ENCODE results near the gene AIG1. TPM values are rescaled to one million over a fixed set of nuclear protein-coding genes. Genes with fewer than 3 reads are reported as not detected.

Gene AIG1, protein sequence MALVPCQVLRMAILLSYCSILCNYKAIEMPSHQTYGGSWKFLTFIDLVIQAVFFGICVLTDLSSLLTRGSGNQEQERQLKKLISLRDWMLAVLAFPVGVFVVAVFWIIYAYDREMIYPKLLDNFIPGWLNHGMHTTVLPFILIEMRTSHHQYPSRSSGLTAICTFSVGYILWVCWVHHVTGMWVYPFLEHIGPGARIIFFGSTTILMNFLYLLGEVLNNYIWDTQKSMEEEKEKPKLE
- total RNA-seq (2012; rRNA removed): 27.1 and 30.3 TPM in 2 replicates
- polyA plus RNA-seq (2012; rRNA removed): 19.8 and 21.3 TPM in 2 replicates
- polyA plus RNA-seq (2012; cell fraction: cytosol; rRNA removed): 17.3 and 18.9 TPM in 2 replicates
- 8.5 and 24.2 TPM in 2 replicates for polyA plus RNA-seq (2012; cell fraction: nucleus; rRNA removed; ENCODE audit: low replicate concordance)
- percentile 55 among the genes with signal in this experiment for Bru-seq, nascent RNA
- percentile 44 among the genes with signal in this experiment for BruChase-seq, experiment 1, labeled RNA remaining after a 6-hour chase
- percentile 51 among the genes with signal in this experiment for BruChase-seq, experiment 2, labeled RNA remaining after a 2-hour chase
- long read RNA-seq, transcript AIG1-202 (6 exons, 1,395 nt): major isoform, 13 of 29 reads
- long read RNA-seq, transcript AIG1-208 (4 exons, 3,393 nt): minor isoform, 5 of 29 reads
- long read RNA-seq, partial matches to known transcripts: 4 of 29 reads
- long read RNA-seq, other reads (novel, unspliced or antisense): 6 of 29 reads

DNA sequence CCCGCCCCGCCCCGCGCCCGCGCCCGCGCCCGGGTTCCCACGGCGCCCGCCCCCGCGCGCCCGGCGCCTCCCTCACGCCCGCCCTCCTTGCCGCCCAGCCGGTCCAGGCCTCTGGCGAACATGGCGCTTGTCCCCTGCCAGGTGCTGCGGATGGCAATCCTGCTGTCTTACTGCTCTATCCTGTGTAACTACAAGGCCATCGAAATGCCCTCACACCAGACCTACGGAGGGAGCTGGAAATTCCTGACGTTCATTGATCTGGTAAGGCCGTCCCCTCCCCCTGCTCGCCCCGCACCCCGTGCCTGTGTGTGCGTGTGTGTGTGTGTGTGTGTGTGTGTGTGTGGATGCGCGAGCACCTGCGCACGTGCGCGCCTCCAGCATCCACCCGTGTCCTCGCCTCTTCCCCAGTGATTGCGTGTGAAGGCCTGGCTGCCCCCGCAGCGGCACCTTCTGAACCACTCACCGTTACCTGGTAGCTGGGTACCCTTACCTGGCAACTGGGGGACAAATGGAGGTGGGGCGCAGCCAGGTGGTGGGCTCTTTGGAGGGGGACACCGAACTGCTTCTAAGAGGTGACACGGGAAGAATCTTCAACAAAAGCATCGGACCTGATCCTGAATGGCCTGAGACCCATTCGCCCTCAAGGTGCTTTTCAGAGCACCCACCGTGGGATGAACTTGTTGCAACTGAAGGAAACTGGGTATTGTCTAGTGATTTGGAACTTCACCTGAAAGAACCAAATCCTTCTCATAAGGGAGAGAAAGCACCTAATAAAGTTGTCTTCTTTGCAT is at the start of gene AIG1:
Gene AIG1 (plus strand): TSS at position 84 of the 791 bp plus-strand sequence. CDS start 37 bp downstream, at position 121.
- dilution Hi-C loops (cut with HindIII; ENCODE audit: low sequenced_read_pairs, unreplicated experiment): no loop called here
- H2AK9ac ChIP-seq (replicated peaks; ENCODE audit: low read depth, low read length, poor library complexity): peak within 1 kb of the TSS; percentile 93
- H3K27me3 ChIP-seq (ENCODE audit: control insufficient read depth, insufficient read depth, low read length): no peaks in the 10 kb centered on the region
- TSS peak; percentile 29 for BruUV-seq (replicated peaks)
- H3K14ac ChIP-seq (replicated peaks; ENCODE audit: low read depth, low read length): peak within 1 kb of the TSS; percentile 95
- peak within 1 kb of the TSS; percentile 97 for H3K4me3 ChIP-seq (ENCODE audit: insufficient read depth, low read depth, low read length)
- H4K20me1 ChIP-seq (ENCODE audit: insufficient read depth, low read length): no peaks in the 10 kb centered on the region
- peak within 1 kb of the TSS; percentile 92 for H2BK120ac ChIP-seq (ENCODE audit: low read depth, low read length)
- peak within 1 kb of the TSS; percentile 84 for H2BK20ac ChIP-seq (ENCODE audit: low read depth, low read length)
- peak within 1 kb of the TSS; percentile 89 for H4K91ac ChIP-seq (ENCODE audit: insufficient read depth, low read depth, low read length)
- H3K9ac ChIP-seq (ENCODE audit: low read depth, low read length): peak within 1 kb of the TSS; percentile 87
- peak within 1 kb of the TSS; percentile 94 for H3K4ac ChIP-seq (ENCODE audit: low read depth, low read length)
- peak within 1 kb of the TSS; percentile 98 for H4K5ac ChIP-seq (ENCODE audit: low read depth, low read length)
- ChIA-PET POLR2A (ENCODE audit: unreplicated experiment) (no interaction called here), CTCF (no interaction called here)
- in situ Hi-C loops (cut with MboI; ENCODE audit: low sequenced_read_pairs): no loop called here
- 0% methylated on average over 4 of the region's 50 CpGs; no CpG with 5 or more reads in 1 of the 2 experiments for WGBS, 2 experiments (ENCODE audit: extremely low coverage in 2 of 2, insufficient read length in 1 of 2)
- peak within 1 kb of the TSS; percentile 93 for H3K4me2 ChIP-seq (ENCODE audit: low read depth, low read length)
- no peaks in the 10 kb centered on the region for H3K36me3 ChIP-seq (ENCODE audit: control insufficient read depth, insufficient read depth, low read length)
- H3K4me1 ChIP-seq (ENCODE audit: control insufficient read depth, insufficient read depth, low read length): peaks cover 7% of the 10 kb centered on the region
- H4K8ac ChIP-seq (ENCODE audit: low read depth in 2 of 2, low read length in 2 of 2): peak within 1 kb of the TSS; percentile 69 to 95
- peak within 1 kb of the TSS; percentile 56; the same call in 1 of the 2 replicates for H3K56ac ChIP-seq (ENCODE audit: extremely low read depth, insufficient read depth, low read length)
- peak within 1 kb of the TSS; percentile 99 for H2AFZ ChIP-seq (replicated peaks; ENCODE audit: low read length, poor library complexity)
- H3K9me3 ChIP-seq (ENCODE audit: control insufficient read depth, insufficient read depth, low read length): no peaks in the 10 kb centered on the region
- peak within 1 kb of the TSS; percentile 75; the same call in 1 of the 3 replicates for H2BK15ac ChIP-seq (ENCODE audit: low read depth, low read length)
- peak within 1 kb of the TSS; percentile 86 for H3K23ac ChIP-seq (ENCODE audit: low read depth, low read length)
- peak within 1 kb of the TSS; percentile 86 for H3K27ac ChIP-seq (ENCODE audit: insufficient read depth, low read length)
- H3K18ac ChIP-seq (ENCODE audit: low read depth, low read length): peak within 1 kb of the TSS; percentile 96
- 0 out of 2 replicates have a peak, but pooled peaks cover 4% of the 10 kb centered on the region for H3K9me1 ChIP-seq (ENCODE audit: insufficient read depth, low read length)
- H2BK5ac ChIP-seq (ENCODE audit: low read depth, low read length, poor library complexity, severe bottlenecking): peak within 1 kb of the TSS; percentile 82
- H2AK5ac ChIP-seq (ENCODE audit: low read depth, low read length): peak within 1 kb of the TSS; percentile 59
- no peak; the same call in 1 of the 2 replicates for ATAC-seq (ENCODE audit: low read depth)
- H3K79me1 ChIP-seq (ENCODE audit: low read depth in 1 of 2, low read length in 2 of 2): peaks cover 3 to 17% of the 10 kb centered on the region in 2 experiments; a peak in 2 of 4 replicates
- TF ChIP-seq, protein P1, sequence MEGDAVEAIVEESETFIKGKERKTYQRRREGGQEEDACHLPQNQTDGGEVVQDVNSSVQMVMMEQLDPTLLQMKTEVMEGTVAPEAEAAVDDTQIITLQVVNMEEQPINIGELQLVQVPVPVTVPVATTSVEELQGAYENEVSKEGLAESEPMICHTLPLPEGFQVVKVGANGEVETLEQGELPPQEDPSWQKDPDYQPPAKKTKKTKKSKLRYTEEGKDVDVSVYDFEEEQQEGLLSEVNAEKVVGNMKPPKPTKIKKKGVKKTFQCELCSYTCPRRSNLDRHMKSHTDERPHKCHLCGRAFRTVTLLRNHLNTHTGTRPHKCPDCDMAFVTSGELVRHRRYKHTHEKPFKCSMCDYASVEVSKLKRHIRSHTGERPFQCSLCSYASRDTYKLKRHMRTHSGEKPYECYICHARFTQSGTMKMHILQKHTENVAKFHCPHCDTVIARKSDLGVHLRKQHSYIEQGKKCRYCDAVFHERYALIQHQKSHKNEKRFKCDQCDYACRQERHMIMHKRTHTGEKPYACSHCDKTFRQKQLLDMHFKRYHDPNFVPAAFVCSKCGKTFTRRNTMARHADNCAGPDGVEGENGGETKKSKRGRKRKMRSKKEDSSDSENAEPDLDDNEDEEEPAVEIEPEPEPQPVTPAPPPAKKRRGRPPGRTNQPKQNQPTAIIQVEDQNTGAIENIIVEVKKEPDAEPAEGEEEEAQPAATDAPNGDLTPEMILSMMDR (conservative IDR thresholded peaks at IDR 0.05; ENCODE audit: low read depth, low read length): no peak
- TF ChIP-seq POLR2A (IDR thresholded peaks at IDR 0.05; ENCODE audit: low read depth, low read length) (no peak), MXI1 (IDR thresholded peaks at IDR 0.05; ENCODE audit: borderline replicate concordance, low read depth, low read length) (0 out of 2 replicates have a peak, but pooled peaks have one; percentile 21), RAD21 (IDR thresholded peaks at IDR 0.05; ENCODE audit: low read length) (no peak), BHLHE40 (IDR thresholded peaks at IDR 0.05; ENCODE audit: low read depth, low read length) (peak; percentile 81), MAZ (IDR thresholded peaks at IDR 0.05; ENCODE audit: borderline replicate concordance, low read depth, low read length) (peak; percentile 21; the same call in 1 of the 2 replicates), MAFK (IDR thresholded peaks at IDR 0.05; ENCODE audit: low read depth, low read length) (no peak), CEBPB (IDR thresholded peaks at IDR 0.05; ENCODE audit: low read depth, low read length) (no peak), RCOR1 (IDR thresholded peaks at IDR 0.05; ENCODE audit: insufficient replicate concordance, low read length) (no peak)
- TF ChIP-seq, protein P2, sequence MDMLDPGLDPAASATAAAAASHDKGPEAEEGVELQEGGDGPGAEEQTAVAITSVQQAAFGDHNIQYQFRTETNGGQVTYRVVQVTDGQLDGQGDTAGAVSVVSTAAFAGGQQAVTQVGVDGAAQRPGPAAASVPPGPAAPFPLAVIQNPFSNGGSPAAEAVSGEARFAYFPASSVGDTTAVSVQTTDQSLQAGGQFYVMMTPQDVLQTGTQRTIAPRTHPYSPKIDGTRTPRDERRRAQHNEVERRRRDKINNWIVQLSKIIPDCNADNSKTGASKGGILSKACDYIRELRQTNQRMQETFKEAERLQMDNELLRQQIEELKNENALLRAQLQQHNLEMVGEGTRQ (IDR thresholded peaks at IDR 0.05; ENCODE audit: low read depth, low read length): no peak
- intact Hi-C loops (cut with micrococcal nuclease): loop anchor here (2.0 to 5.0 kb wide), 2 partner anchors 114 to 366 kb away; no protein-coding TSS in a partner anchor
- no peak for DNase-seq
